Erythroblast (primary cell): ENCODE results near the gene NBL1.

Experiments used
- GATA1 ChIP-seq: IDR thresholded peaks from 2 replicates; pipeline ENCODE4 v1.6.1; 2011; ENCODE audit warnings: low read depth, mild to moderate bottlenecking, control low read depth, low read length, moderate library complexity
- POLR2A ChIP-seq: IDR thresholded peaks from 2 replicates; pipeline ENCODE4 v1.6.1; 2011; ENCODE audit warnings: mild to moderate bottlenecking, low read length

DNA sequence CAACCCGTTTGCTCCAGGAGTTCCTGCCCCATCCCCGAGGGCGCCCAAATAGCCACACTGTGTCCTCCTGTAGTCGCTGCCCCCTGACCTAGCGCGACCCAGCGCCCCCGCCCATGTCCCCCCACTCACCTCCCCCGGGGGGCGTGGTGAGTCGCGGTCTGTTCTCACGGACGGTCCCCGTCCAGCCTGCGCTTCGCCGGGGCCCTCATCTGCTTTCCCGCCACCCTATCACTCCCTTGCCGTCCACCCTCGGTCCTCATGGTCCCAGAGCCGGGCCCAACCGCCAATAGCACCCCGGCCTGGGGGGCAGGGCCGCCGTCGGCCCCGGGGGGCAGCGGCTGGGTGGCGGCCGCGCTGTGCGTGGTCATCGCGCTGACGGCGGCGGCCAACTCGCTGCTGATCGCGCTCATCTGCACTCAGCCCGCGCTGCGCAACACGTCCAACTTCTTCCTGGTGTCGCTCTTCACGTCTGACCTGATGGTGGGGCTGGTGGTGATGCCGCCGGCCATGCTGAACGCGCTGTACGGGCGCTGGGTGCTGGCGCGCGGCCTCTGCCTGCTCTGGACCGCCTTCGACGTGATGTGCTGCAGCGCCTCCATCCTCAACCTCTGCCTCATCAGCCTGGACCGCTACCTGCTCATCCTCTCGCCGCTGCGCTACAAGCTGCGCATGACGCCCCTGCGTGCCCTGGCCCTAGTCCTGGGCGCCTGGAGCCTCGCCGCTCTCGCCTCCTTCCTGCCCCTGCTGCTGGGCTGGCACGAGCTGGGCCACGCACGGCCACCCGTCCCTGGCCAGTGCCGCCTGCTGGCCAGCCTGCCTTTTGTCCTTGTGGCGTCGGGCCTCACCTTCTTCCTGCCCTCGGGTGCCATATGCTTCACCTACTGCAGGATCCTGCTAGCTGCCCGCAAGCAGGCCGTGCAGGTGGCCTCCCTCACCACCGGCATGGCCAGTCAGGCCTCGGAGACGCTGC, 21.7 kb downstream of the NBL1 start:
- TF ChIP-seq POLR2A, result no peak
- TF ChIP-seq GATA1, result no peak
